Measurements from ENCODE around the gene IST1. TPM values are rescaled to one million over a fixed set of nuclear protein-coding genes. Genes with fewer than 3 reads are reported as not detected.

Gene IST1
- total and polyA plus RNA-seq, 9 of the 15 experiments (the other 6 are each of a cell fraction or from before 2014, with no cell fraction given), result 135 to 334 (median 188) TPM

DNA sequence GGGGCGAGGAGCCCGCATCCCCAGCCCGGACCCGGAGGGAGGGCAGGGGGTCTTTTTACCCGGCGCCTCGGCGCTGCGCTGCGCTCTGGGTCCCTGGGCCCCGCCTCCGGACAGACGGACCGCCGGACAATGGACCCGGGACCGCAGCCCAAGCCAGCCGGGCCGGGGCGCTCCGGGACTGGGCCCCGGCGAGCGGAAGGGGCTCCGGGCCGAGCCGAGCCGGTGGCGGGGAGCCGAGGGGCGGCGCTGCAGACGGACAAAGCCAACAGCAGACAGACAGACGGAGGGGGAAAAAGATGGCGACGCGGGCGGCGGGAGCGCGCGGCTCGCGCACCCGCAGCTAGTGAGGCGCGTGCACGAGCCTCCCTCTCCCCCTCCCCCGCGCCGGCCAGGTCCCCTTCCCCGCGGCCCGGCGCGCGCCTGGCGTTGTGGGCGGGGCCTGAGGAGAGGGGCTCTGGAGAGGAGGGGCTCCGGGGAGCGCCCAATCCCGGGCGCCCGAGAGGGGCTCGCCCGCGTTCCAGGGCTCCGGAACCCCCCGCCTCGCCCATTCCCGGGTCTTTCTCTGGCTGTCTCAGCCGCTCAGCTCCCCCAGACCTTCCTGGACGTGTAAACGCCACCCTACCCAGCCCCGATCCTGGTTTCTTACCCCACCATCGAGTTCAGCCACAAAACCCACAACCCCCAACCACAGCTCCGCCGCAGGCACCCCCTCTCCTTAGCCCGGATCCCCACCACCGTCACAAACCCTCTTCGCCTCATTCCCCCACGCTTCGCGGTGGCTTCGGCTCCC, 11.3 kb upstream of the IST1 start, which contains the start of gene ZNF821 (continued):
- TF ChIP-seq PATZ1 (CRISPR knock-in tag; IDR thresholded peaks at IDR 0.05; ENCODE audit: borderline replicate concordance), result no peak
- TF ChIP-seq ZFPM2 (CRISPR knock-in tag; IDR thresholded peaks at IDR 0.05), result no peak
- no peak for TF ChIP-seq ZNF133 (CRISPR knock-in tag; IDR thresholded peaks at IDR 0.05)
- TF ChIP-seq MITF (IDR thresholded peaks at IDR 0.05), result no peak
- no peak for TF ChIP-seq XRCC4 (IDR thresholded peaks at IDR 0.05; ENCODE audit: extremely low read depth, insufficient read depth, insufficient read length)
- no peak for TF ChIP-seq HEY1 (CRISPR knock-in tag; IDR thresholded peaks at IDR 0.05; ENCODE audit: borderline replicate concordance)
- peak; percentile 67 for TF ChIP-seq FUS (optimal IDR thresholded peaks at IDR 0.05; ENCODE audit: low read depth, low read length)
- no peak for TF ChIP-seq NCOA6 (IDR thresholded peaks at IDR 0.05)
- TF ChIP-seq IFI16 (CRISPR knock-in tag; IDR thresholded peaks at IDR 0.05), result no peak
- TF ChIP-seq ZNF184 (CRISPR knock-in tag; IDR thresholded peaks at IDR 0.05), result no peak
- no peak for TF ChIP-seq NR2C2 (CRISPR knock-in tag; IDR thresholded peaks at IDR 0.05)
- TF ChIP-seq NR2C2 (tag; IDR thresholded peaks at IDR 0.05), result peak; percentile 25; the same call in 1 of the 2 replicates
- TF ChIP-seq NFRKB (IDR thresholded peaks at IDR 0.05; ENCODE audit: low read depth), result no peak
- no peak for TF ChIP-seq SP2 (IDR thresholded peaks at IDR 0.05; ENCODE audit: extremely low read depth, low read depth, low read length, poor library complexity, severe bottlenecking)
- no peak for TF ChIP-seq ZNF76 (CRISPR knock-in tag; IDR thresholded peaks at IDR 0.05; ENCODE audit: borderline replicate concordance)
- TF ChIP-seq ZC3H11A (IDR thresholded peaks at IDR 0.05; ENCODE audit: low read depth, low read length), result no peak
- TF ChIP-seq ZNF324 (CRISPR knock-in tag; IDR thresholded peaks at IDR 0.05), result no peak
- TF ChIP-seq SOX6 (IDR thresholded peaks at IDR 0.05), result peak; percentile 38; the same call in 1 of the 2 replicates
- peak; percentile 76 for TF ChIP-seq RBFOX2 (IDR thresholded peaks at IDR 0.05; ENCODE audit: low read depth, low read length)
- TF ChIP-seq NFE2 (IDR thresholded peaks at IDR 0.05; ENCODE audit: low read depth), result no peak
- TF ChIP-seq ZNF431 (CRISPR knock-in tag; IDR thresholded peaks at IDR 0.05), result no peak
- peak; percentile 87 for TF ChIP-seq ZNF766 (CRISPR knock-in tag; conservative IDR thresholded peaks at IDR 0.05)
- peak; percentile 91 for TF ChIP-seq SMAD4 (CRISPR knock-in tag; conservative IDR thresholded peaks at IDR 0.05)
- no peak for TF ChIP-seq HNRNPH1 (optimal IDR thresholded peaks at IDR 0.05; ENCODE audit: low read depth, low read length)
- no peak for TF ChIP-seq ZNF707 (CRISPR knock-in tag; conservative IDR thresholded peaks at IDR 0.05)
- no peak for TF ChIP-seq FOS (IDR thresholded peaks at IDR 0.05; ENCODE audit: extremely low read depth, insufficient read length)

All from K562 (cell line).